PC-3 (cell line): ENCODE measurements around the gene THSD1.

Experiments
- EZH2 ChIP-seq: fragments of 300-600 bp; sonication (generic); IDR thresholded peaks from one replicate; pipeline ENCODE4 v1.6.1; 2017; ENCODE audit warnings: antibody characterized with exemption, mild to moderate bottlenecking, low read length; ENCODE audit not compliant: unreplicated experiment
- EZH2phosphoT487 ChIP-seq: fragments of 300-600 bp; sonication (generic); IDR thresholded peaks from 2 replicates; pipeline ENCODE4 v1.6.1; 2018; ENCODE audit warnings: mild to moderate bottlenecking, antibody characterized with exemption, low read length, borderline replicate concordance
- TF ChIP-seq, protein P1 (sequence below): fragments of 300-600 bp; sonication (generic); conservative IDR thresholded peaks from 2 replicates; pipeline ENCODE4 v1.5.1; 2017; ENCODE audit warnings: antibody characterized with exemption, low read depth, mild to moderate bottlenecking, low read length

DNA sequence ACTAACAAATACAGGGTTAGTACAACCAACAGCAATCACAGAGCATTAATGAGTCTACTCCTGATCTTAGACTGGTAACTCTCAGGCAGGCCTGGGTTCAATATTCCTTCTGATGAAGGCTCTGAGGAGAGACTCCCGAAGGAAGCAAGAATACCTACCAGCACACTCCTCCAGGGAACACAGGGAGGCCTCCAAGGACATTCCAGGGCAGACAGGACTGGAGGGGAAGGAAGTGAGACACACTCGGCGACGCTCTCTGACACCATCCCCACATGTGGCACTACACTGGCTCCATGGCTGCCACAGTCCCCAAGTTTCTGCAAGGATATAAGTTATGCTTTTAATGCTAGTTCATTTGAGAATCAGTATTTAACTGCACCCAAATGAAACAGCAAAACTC lies 20.1 kb downstream of the THSD1 start:
- no peak for TF ChIP-seq EZH2
- TF ChIP-seq, protein P1, sequence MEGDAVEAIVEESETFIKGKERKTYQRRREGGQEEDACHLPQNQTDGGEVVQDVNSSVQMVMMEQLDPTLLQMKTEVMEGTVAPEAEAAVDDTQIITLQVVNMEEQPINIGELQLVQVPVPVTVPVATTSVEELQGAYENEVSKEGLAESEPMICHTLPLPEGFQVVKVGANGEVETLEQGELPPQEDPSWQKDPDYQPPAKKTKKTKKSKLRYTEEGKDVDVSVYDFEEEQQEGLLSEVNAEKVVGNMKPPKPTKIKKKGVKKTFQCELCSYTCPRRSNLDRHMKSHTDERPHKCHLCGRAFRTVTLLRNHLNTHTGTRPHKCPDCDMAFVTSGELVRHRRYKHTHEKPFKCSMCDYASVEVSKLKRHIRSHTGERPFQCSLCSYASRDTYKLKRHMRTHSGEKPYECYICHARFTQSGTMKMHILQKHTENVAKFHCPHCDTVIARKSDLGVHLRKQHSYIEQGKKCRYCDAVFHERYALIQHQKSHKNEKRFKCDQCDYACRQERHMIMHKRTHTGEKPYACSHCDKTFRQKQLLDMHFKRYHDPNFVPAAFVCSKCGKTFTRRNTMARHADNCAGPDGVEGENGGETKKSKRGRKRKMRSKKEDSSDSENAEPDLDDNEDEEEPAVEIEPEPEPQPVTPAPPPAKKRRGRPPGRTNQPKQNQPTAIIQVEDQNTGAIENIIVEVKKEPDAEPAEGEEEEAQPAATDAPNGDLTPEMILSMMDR = no peak
- no peak for TF ChIP-seq EZH2phosphoT487
